K562 (cell line): Measurements from ENCODE around the gene TMEM205. TPM values are rescaled to one million over a fixed set of nuclear protein-coding genes. Genes with fewer than 3 reads are reported as not detected.

Source experiments
- ARID1B ChIP-seq: fragments of 450-650 bp; IDR thresholded peaks from 2 replicates; pipeline ENCODE4 v1.6.1; 2016; ENCODE audit warnings: antibody characterized with exemption, mild to moderate bottlenecking, inconsistent platforms
- ATF1 ChIP-seq, 2 experiments: fragments of 450-650 bp in 1 of 2; IDR thresholded peaks; 2 replicates each; pipeline ENCODE4 v1.6.1; 2016; ENCODE audit warnings: missing compliant biosample characterization in 1 of 2, missing genetic modification characterization in 1 of 2
- CEBPB ChIP-seq: fragments of 450-650 bp; IDR thresholded peaks from 2 replicates; pipeline ENCODE4 v1.6.1; 2016; ENCODE audit warnings: missing genetic modification characterization, missing compliant biosample characterization
- CEBPG ChIP-seq, 3 experiments: fragments of 200-800 bp in 1 of 3; sonication (Bioruptor generic) in 1 of 3; sonication (generic) in 1 of 3; formaldehyde crosslinking in 1 of 3; IDR thresholded peaks in 2 of 3; conservative IDR thresholded peaks in 1 of 3; 2 replicates each; pipeline versions ENCODE4 v1.6.1 to v1.8.0; 2016 to 2022; ENCODE audit warnings: missing compliant biosample characterization in 2 of 3, missing genetic modification characterization in 2 of 3, mild to moderate bottlenecking in 1 of 3, missing genetic modification reagents in 1 of 3
- CREM ChIP-seq: IDR thresholded peaks from 2 replicates; pipeline ENCODE4 v1.6.1; 2014; ENCODE audit warnings: antibody characterized with exemption, low read depth
- ELF2 ChIP-seq: fragments of 250-450 bp; sonication (Bioruptor Pico); IDR thresholded peaks from 2 replicates; pipeline ENCODE4 v1.5.0; 2021; ENCODE audit warnings: mild to moderate bottlenecking
- EP300 ChIP-seq: IDR thresholded peaks from 2 replicates; pipeline ENCODE4 v1.6.1; 2012; ENCODE audit warnings: low read length, improper control_type of control experiment
- ETV1 ChIP-seq: fragments of 450-650 bp; conservative IDR thresholded peaks from 2 replicates; pipeline ENCODE4 v1.6.1; 2016; ENCODE audit warnings: missing genetic modification characterization, control low read depth, low read depth, missing compliant biosample characterization
- ILF3 ChIP-seq: fragments of 450-650 bp; IDR thresholded peaks from 2 replicates; pipeline ENCODE4 v1.6.1; 2018; ENCODE audit warnings: antibody characterized with exemption, mild to moderate bottlenecking, moderate library complexity, borderline replicate concordance
- KAT2B ChIP-seq: IDR thresholded peaks from one replicate; pipeline ENCODE4 v1.6.1; 2012; ENCODE audit warnings: low read depth, mild to moderate bottlenecking, control low read depth, inconsistent platforms, low read length, moderate library complexity
- MAFF ChIP-seq: IDR thresholded peaks from 2 replicates; pipeline ENCODE4 v1.6.1; 2012; ENCODE audit warnings: low read length, improper control_type of control experiment
- NFE2 ChIP-seq: IDR thresholded peaks from 2 replicates; pipeline ENCODE4 v1.6.1; 2014; ENCODE audit warnings: antibody characterized with exemption, low read depth
- POLR2H ChIP-seq: IDR thresholded peaks from 2 replicates; pipeline ENCODE4 v1.6.1; 2016; ENCODE audit warnings: missing genetic modification characterization, low read depth, mild to moderate bottlenecking, control low read depth, missing compliant biosample characterization, moderate library complexity
- RBFOX2 ChIP-seq: fragments of 200-400 bp; formaldehyde crosslinking; IDR thresholded peaks from 2 replicates; pipeline ENCODE4 v1.6.1; 2017; ENCODE audit warnings: low read depth, mild to moderate bottlenecking, low read length, moderate library complexity
- RNF2 ChIP-seq: sonication (generic); IDR thresholded peaks from 2 replicates; pipeline ENCODE4 v1.6.1; 2016
- SIRT6 ChIP-seq: IDR thresholded peaks from one replicate; pipeline ENCODE4 v1.6.1; 2012; ENCODE audit warnings: low read depth, mild to moderate bottlenecking, control low read depth, inconsistent platforms, low read length, moderate library complexity
- SMAD4 ChIP-seq: fragments of 250-450 bp; sonication (Bioruptor Pico); conservative IDR thresholded peaks from 2 replicates; pipeline ENCODE4 v1.8.0; 2021; ENCODE audit warnings: inconsistent platforms, mild to moderate bottlenecking, moderate library complexity
- SMARCE1 ChIP-seq: fragments of 450-650 bp; IDR thresholded peaks from 2 replicates; pipeline ENCODE4 v1.7.1; 2016; ENCODE audit warnings: mild to moderate bottlenecking
- TAL1 ChIP-seq: fragments of 450-650 bp; IDR thresholded peaks from 2 replicates; pipeline ENCODE4 v1.6.1; 2016; ENCODE audit warnings: mild to moderate bottlenecking
- ZBED1 ChIP-seq: IDR thresholded peaks from 2 replicates; pipeline ENCODE4 v1.6.1; 2014
- ZNF589 ChIP-seq: fragments of 200-800 bp; sonication (Bioruptor generic); IDR thresholded peaks from 2 replicates; pipeline ENCODE4 v1.6.1; 2016; ENCODE audit warnings: low read depth, missing genetic modification characterization, missing compliant biosample characterization
- polyA plus RNA-seq, 8 experiments: library from polyadenylated mRNA; depleted of rRNA in 4 of 8; stranded (reverse) in 5 of 8; unstranded in 3 of 8; fragments of >200 nt; fragmentation: Nextera tagmentation in 2 of 8; fragmentation: Illumina TruSeq in 1 of 8; extraction: Ambion mirVana in 2 of 8; extraction: Trizol in 1 of 8; gene quantifications; 2 replicates each; pipeline versions ENCODE4 v1.2.1 to v1.2.3, GENCODE V29; 2011 to 2014; ENCODE audit warnings: inconsistent platforms in 1 of 8, missing spikeins in 1 of 8
- total RNA-seq, 7 experiments: library from RNA; depleted of rRNA in 6 of 7; stranded (reverse); fragments of >200 nt in 6 of 7; fragmentation: Illumina TruSeq in 2 of 7; extraction: Trizol in 2 of 7; gene quantifications; 2 replicates each; pipeline versions ENCODE4 v1.2.1 to v1.2.3, GENCODE V29; 2011 to 2021; ENCODE audit warnings: low replicate concordance in 1 of 7
- TF ChIP-seq, protein P1 (sequence below), 3 experiments: fragments of 200-800 bp in 1 of 3; sonication (Bioruptor generic) in 1 of 3; sonication (generic) in 1 of 3; formaldehyde crosslinking in 1 of 3; IDR thresholded peaks; 2 replicates each; pipeline versions ENCODE4 v1.6.1 to v1.8.0; 2016 to 2022; ENCODE audit warnings: mild to moderate bottlenecking in 2 of 3, missing compliant biosample characterization in 2 of 3, missing genetic modification characterization in 2 of 3, missing genetic modification reagents in 1 of 3
- TF ChIP-seq, protein P2 (sequence below): fragments of 450-650 bp; formaldehyde crosslinking; IDR thresholded peaks from 2 replicates; pipeline ENCODE4 v1.4.0; 2022; ENCODE audit warnings: mild to moderate bottlenecking, moderate library complexity
- TF ChIP-seq, protein P3 (sequence below): fragments of 450-650 bp; IDR thresholded peaks from 2 replicates; pipeline ENCODE4 v1.6.1; 2018; ENCODE audit not compliant: partially characterized antibody

The TMEM205 gene
- total and polyA plus RNA-seq, 9 of the 15 experiments (the other 6 are each of a cell fraction or from before 2014, with no cell fraction given), result 21.3 to 81.5 (median 44.1) TPM

DNA sequence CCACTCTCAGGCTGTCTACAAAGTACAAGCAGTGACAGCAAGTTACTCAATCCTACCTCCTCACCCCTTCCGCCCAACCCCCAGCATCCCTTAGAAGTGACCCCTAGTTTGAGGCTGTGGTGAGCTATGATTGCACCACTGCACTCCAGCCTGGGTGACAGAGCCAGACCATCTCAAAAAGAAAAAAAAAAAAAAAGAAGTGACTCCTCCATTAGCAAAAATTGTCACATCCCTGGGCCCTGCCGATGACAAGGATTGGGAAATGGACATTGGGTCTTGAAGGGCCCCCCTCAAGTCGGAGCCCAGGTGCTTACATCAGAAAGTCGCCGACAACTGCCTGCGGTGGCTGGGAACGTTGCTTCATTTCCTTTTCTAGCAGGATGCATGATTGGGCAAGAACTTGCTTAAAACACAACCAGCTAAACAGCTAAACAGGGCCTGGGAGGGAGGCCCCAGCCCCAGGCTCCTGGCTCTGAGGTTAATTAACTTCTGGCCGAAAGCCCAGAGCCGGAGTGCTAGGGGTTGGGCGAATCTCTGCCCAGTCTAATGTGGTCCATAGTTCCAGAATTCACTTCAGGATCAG lies 21.9 kb downstream of the TMEM205 start (continued):
- TF ChIP-seq, protein P1, sequence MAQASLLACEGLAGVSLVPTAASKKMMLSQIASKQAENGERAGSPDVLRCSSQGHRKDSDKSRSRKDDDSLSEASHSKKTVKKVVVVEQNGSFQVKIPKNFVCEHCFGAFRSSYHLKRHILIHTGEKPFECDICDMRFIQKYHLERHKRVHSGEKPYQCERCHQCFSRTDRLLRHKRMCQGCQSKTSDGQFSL (CRISPR knock-in tag; IDR thresholded peaks at IDR 0.05), result 0 out of 2 replicates have a peak, but pooled peaks have one; percentile 39
- TF ChIP-seq, protein P1 (tag; IDR thresholded peaks at IDR 0.05), result no peak
- TF ChIP-seq KAT2B (no peak), NFE2 (peak; percentile 70), ARID1B (peak; percentile 51), CREM (peak; percentile 49; the same call in 1 of the 2 replicates), SMARCE1 (peak; percentile 73; the same call in 1 of the 2 replicates), RNF2 (peak; percentile 68; the same call in 1 of the 2 replicates), RBFOX2 (0 out of 2 replicates have a peak, but pooled peaks have one; percentile 26), ZBED1 (peak; percentile 95; the same call in 1 of the 2 replicates), ETV1 (tag) (peak; percentile 85), CEBPG (CRISPR knock-in tag; IDR thresholded peaks at IDR 0.05) (peak; percentile 89), CEBPG (tag; conservative IDR thresholded peaks at IDR 0.05 in 1 of 2, IDR thresholded peaks at IDR 0.05 in 1 of 2) (peak; percentile 99), MAFF (no peak), ATF1 (CRISPR knock-in tag; IDR thresholded peaks at IDR 0.05) (no peak), ATF1 (tag; IDR thresholded peaks at IDR 0.05) (peak; percentile 35; the same call in 1 of the 2 replicates), POLR2H (tag) (no peak), ZNF589 (0 out of 2 replicates have a peak, but pooled peaks have one; percentile 46), SIRT6 (no peak), ELF2 (CRISPR knock-in tag) (no peak), EP300 (peak; percentile 59), TAL1 (no peak), ILF3 (no peak), CEBPB (peak; percentile 99), SMAD4 (CRISPR knock-in tag) (0 out of 2 replicates have a peak, but pooled peaks have one; percentile 28)
- TF ChIP-seq, protein P2, sequence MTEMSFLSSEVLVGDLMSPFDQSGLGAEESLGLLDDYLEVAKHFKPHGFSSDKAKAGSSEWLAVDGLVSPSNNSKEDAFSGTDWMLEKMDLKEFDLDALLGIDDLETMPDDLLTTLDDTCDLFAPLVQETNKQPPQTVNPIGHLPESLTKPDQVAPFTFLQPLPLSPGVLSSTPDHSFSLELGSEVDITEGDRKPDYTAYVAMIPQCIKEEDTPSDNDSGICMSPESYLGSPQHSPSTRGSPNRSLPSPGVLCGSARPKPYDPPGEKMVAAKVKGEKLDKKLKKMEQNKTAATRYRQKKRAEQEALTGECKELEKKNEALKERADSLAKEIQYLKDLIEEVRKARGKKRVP, result peak; percentile 66; the same call in 1 of the 2 replicates
- TF ChIP-seq, protein P3, sequence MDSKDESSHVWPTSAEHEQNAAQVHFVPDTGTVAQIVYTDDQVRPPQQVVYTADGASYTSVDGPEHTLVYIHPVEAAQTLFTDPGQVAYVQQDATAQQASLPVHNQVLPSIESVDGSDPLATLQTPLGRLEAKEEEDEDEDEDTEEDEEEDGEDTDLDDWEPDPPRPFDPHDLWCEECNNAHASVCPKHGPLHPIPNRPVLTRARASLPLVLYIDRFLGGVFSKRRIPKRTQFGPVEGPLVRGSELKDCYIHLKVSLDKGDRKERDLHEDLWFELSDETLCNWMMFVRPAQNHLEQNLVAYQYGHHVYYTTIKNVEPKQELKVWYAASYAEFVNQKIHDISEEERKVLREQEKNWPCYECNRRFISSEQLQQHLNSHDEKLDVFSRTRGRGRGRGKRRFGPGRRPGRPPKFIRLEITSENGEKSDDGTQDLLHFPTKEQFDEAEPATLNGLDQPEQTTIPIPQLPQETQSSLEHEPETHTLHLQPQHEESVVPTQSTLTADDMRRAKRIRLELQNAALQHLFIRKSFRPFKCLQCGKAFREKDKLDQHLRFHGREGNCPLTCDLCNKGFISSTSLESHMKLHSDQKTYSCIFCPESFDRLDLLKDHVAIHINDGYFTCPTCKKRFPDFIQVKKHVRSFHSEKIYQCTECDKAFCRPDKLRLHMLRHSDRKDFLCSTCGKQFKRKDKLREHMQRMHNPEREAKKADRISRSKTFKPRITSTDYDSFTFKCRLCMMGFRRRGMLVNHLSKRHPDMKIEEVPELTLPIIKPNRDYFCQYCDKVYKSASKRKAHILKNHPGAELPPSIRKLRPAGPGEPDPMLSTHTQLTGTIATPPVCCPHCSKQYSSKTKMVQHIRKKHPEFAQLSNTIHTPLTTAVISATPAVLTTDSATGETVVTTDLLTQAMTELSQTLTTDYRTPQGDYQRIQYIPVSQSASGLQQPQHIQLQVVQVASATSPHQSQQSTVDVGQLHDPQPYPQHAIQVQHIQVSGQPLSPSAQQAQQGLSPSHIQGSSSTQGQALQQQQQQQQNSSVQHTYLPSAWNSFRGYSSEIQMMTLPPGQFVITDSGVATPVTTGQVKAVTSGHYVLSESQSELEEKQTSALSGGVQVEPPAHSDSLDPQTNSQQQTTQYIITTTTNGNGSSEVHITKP, result peak; percentile 65
